ENCODE data around the gene C16orf86.
"Not testable (repeated sequence)": the region's sequence is repeated elsewhere in the genome, so short reads cannot be mapped to it uniquely, and the experiment has no call there.

C16orf86 gene

DNA sequence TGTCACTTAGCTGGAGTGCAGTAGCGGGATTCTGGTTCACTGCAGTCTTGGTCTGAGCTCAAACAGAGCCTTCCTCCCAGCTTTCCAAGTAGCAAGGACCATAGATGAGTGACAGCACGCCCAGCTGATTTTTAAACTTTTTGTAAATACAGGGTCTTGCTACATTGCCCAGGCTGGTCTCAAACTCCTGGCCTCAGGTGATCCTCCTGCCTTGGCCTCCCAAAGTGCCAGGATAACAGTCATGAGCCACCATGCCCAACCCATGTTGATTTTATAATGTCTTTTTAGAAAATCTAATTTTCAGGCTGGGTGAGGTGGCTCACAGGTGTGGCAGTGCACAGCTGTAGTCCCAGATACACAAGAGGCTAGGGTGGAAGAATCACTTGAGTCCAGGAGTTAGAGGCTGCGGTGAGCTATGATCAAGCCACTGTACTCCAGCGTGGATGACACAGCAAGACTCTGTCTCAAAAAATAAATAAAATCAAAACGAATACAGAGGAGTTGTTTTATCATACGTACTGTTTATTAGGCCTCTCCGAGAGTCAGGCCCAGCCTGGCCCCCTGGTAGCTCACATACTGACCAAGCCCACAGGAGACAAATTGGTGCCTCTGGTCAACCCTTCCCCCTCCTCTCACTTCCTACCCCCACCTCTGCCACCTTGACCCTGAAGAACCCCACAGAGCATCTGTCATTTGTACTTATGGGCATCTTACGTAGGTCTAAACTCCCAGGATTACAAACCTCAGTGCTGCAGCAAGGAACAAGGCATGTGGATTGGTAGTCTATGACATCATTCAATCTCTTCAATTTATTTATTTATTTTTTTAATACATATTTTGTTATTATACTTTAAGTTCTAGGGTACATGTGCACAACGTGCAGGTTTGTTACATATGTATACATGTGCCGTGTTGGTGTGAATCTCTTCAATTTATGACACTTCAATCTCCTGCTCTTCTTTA, 13.6 kb downstream of the C16orf86 start:
- TF ChIP-seq, protein P1, sequence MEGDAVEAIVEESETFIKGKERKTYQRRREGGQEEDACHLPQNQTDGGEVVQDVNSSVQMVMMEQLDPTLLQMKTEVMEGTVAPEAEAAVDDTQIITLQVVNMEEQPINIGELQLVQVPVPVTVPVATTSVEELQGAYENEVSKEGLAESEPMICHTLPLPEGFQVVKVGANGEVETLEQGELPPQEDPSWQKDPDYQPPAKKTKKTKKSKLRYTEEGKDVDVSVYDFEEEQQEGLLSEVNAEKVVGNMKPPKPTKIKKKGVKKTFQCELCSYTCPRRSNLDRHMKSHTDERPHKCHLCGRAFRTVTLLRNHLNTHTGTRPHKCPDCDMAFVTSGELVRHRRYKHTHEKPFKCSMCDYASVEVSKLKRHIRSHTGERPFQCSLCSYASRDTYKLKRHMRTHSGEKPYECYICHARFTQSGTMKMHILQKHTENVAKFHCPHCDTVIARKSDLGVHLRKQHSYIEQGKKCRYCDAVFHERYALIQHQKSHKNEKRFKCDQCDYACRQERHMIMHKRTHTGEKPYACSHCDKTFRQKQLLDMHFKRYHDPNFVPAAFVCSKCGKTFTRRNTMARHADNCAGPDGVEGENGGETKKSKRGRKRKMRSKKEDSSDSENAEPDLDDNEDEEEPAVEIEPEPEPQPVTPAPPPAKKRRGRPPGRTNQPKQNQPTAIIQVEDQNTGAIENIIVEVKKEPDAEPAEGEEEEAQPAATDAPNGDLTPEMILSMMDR (conservative IDR thresholded peaks at IDR 0.05; ENCODE audit: low read length), result no peak
- H3K4me3 ChIP-seq (ENCODE audit: low read length), result no peak overlapping the region
- DNase-seq (ENCODE audit: low read depth), result no peak

DNA sequence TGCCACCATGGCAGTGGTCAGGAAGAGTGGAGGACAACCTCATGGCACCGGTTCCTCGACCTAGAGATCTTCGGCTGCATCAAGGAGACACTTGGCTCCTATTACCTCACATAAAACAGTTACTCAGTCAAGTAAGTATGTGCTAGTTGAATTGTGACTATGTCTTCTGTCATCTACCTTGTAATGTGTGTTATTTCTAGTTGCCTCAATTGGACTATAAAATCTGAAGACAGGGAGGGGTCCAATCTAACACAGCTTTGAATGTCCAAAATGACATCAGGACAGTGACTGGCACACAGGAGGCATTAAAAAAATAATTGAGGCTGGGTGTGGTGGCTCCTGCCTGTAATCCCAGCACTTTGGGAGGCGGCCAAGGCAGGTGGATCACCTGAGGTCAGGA, 17.2 kb downstream of the C16orf86 start:
- no peak for DNase-seq (ENCODE audit: low read depth)
- H3K4me3 ChIP-seq (ENCODE audit: low read length), result no peak overlapping the region
- TF ChIP-seq, protein P1 (conservative IDR thresholded peaks at IDR 0.05; ENCODE audit: low read length), result no peak

DNA sequence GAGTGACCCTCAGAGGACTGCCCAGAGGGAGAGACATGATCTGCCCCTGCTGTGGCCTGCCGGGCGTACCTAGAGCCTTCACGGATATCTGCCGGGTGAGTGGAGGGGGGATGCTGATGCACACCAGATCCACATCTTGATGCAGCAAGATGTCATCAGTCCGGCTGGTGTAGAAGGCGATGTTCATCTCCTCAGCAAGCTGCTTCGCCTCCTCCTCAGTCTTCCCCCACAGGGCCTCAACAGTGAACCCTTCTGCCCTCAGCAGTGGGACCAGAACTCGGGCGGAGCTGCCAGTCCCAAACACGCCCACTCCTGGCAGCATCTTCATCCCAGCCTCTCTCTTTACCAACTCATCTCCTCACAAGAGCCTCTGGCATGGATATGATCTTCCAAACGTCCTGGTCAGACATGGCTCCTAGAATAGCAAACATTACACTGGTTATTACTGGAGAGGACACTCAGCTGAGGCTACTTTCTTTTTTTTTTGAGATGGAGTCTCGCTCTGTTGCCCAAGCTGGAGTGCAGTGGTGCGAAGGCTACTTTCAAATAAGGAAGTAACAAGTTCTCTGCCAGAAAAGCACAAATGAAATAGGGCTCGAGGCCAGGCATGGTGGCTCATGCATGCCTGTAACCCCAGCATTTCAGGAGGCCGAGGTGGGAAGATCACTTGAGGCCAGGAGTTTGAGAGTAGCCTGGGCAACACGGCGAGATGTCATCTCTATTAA, 18.9 kb downstream of the C16orf86 start:
- H3K4me3 ChIP-seq (ENCODE audit: low read length), result no peak overlapping the region
- no peak for DNase-seq (ENCODE audit: low read depth)
- TF ChIP-seq, protein P1 (conservative IDR thresholded peaks at IDR 0.05; ENCODE audit: low read length), result no peak

DNA sequence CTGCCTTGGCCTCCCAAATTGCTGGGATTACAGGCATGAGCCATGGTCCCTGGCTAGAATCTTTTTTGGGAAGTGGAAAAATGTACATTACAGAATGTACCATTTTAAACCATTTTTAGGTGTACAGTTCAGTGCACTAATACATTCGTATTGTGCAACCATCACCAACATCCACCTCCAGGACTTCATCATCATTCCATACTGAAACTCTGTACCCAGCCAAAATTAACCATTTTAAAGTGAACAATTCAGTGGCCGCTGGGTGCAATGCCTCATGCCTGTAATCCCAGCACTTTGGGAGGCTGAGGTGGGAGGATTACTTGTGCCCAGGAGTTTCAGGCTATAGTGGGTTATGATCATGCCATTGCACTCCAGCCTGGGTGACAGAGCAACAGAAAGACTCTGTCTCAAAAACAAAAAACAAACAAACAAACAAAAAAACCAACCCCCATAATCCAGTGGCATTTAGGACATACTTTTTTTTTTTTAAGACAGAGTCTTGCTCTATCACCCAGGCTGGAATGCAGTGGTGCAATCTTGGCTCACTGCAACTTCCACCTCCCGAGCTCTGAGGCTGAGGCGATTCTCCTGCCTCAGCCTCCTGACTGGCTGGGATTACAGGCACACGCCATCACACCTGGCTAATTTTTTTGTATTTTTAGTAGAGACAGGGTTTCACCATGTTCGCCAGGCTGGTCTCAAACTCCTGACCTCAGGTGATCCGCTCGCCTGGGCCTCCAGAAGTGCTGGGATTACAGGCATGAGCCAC, 27.1 kb downstream of the C16orf86 start:
- H3K4me3 ChIP-seq (ENCODE audit: low read length); DNase-seq (ENCODE audit: low read depth): not testable (repeated sequence)

DNA sequence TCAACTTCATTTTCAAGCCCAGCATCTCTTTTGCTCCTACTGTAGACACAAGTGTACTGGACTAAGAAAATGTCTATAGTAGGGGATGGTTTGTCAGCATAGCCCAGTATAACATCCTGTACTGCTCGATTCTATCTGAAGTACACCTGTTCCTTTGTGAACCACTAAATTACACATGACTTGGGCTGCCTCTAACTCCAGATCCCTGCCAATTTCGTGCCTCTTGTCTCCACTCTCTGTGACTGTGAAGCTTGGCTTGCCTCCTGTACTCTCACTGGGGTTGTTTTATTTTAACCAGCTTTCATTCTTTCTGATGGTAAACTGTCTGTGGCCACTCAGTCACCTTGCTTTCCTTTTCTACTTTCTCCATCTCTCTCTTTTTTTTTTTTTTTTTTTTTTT, 28.0 kb downstream of the C16orf86 start:
- TF ChIP-seq, protein P1 (conservative IDR thresholded peaks at IDR 0.05; ENCODE audit: low read length), result no peak
- no peak for DNase-seq (ENCODE audit: low read depth)
- H3K4me3 ChIP-seq (ENCODE audit: low read length), result no peak overlapping the region

DNA sequence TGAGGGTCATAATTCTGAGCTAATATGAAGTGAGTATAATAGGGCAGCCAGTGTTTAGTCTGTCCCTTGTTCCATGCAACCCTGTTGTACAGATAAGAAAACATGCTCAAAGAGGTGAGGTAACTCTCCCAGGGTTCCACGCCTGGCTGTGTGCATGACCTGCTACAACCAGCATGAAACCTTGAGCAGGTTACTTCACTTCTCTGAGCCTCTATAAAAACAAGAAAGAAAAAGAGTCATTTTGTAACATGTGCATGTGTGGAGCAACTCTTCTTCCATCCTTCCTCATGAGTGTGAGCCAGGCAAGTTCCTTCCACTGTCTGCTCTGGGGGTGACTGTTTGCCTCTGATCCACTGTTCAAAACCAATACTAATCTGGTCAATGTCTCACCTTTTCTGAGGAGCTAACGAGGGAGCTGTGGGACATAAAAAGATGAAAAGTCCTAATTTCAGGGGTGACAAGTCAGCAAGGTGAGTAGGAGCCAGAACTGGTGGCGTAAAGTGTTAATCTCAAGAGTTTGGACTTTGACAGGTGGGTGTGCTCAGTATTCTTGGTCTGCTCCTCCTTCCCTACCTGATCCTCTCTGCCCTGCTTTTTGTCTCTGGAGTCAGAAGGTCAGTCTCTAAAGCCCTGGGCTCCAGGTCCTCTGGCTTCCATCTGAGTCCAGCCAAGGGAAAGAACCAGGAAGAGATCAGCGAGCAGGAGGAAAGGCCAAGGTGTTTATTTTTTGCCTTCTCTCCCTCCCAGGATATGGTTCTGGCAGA, 31.0 kb downstream of the C16orf86 start:
- no peak for DNase-seq (ENCODE audit: low read depth)
- TF ChIP-seq, protein P1 (conservative IDR thresholded peaks at IDR 0.05; ENCODE audit: low read length), result no peak
- H3K4me3 ChIP-seq (ENCODE audit: low read length), result no peak overlapping the region

All from AG10803 (cell line).